GM12892 (cell line): ENCODE data around the gene LAMC2.

Experiments used
- DNase-seq: peaks from one replicate; pipeline ENCODE4 v3.0.0; 2011; ENCODE audit not compliant: insufficient read length
- FAIRE-seq: peaks from 2 replicates; lab custom pipeline; 2011; peaks lifted over from hg19 to GRCh38; lab: Jason Lieb, UNC
- POLR2A ChIP-seq: IDR thresholded peaks from 2 replicates; pipeline ENCODE4 v1.6.1; 2011; ENCODE audit warnings: low read depth, low read length, control low read depth
- POLR2AphosphoS5 ChIP-seq: IDR thresholded peaks from 2 replicates; pipeline ENCODE4 v1.6.1; 2011; ENCODE audit warnings: low read depth, low read length, control low read depth
- TAF1 ChIP-seq: IDR thresholded peaks from 2 replicates; pipeline ENCODE4 v1.6.1; 2011; ENCODE audit warnings: low read depth, mild to moderate bottlenecking, control low read depth, low read length, borderline replicate concordance

The LAMC2 gene

GRCh38 chr1:183219616-183220009, 33.5 kb downstream of the LAMC2 start:
- DNase-seq (no peak), FAIRE-seq (no peak)
- TF ChIP-seq TAF1 (no peak), POLR2A (no peak), POLR2AphosphoS5 (no peak)

- TF ChIP-seq POLR2AphosphoS5 (no peak), POLR2A (no peak), TAF1 (no peak)
- no peak for DNase-seq
- no peak for FAIRE-seq
These were observed 36.8 kb downstream of the LAMC2 start for GRCh38 chr1:183222909-183223308.

GRCh38 chr1:183223467-183223866, 37.4 kb downstream of the LAMC2 start:
- FAIRE-seq (no peak), DNase-seq (no peak)
- TF ChIP-seq POLR2A (no peak), TAF1 (no peak), POLR2AphosphoS5 (no peak)

- no peak for FAIRE-seq
- TF ChIP-seq TAF1 (no peak), POLR2AphosphoS5 (no peak), POLR2A (no peak)
- DNase-seq, result no peak
These were observed 40.3 kb downstream of the LAMC2 start for GRCh38 chr1:183226361-183226760.

- TF ChIP-seq POLR2A (no peak), POLR2AphosphoS5 (no peak), TAF1 (no peak)
- DNase-seq, result no peak
- FAIRE-seq, result no peak
These were observed 40.9 kb downstream of the LAMC2 start for GRCh38 chr1:183226963-183227362.

- TF ChIP-seq TAF1, result no peak
- no peak for TF ChIP-seq POLR2AphosphoS5
- TF ChIP-seq POLR2A, result no peak
- peak; percentile 63 for FAIRE-seq
- peak; percentile 37 for DNase-seq
These were observed 41.6 kb downstream of the LAMC2 start for GRCh38 chr1:183227422-183228346.

- DNase-seq, result no peak
- no peak for TF ChIP-seq POLR2A
- no peak for TF ChIP-seq TAF1
- TF ChIP-seq POLR2AphosphoS5, result no peak
- FAIRE-seq, result no peak
These were observed 42.5 kb downstream of the LAMC2 start for GRCh38 chr1:183228347-183229220.

GRCh38 chr1:183230413-183230812, 44.3 kb downstream of the LAMC2 start:
- TF ChIP-seq TAF1, result no peak
- TF ChIP-seq POLR2AphosphoS5, result no peak
- no peak for TF ChIP-seq POLR2A
- DNase-seq (no peak), FAIRE-seq (no peak)

- FAIRE-seq (no peak), DNase-seq (no peak)
- TF ChIP-seq POLR2A (no peak), TAF1 (no peak), POLR2AphosphoS5 (no peak)
These were observed 45.5 kb downstream of the LAMC2 start for GRCh38 chr1:183231545-183231944.

- no peak for DNase-seq
- no peak for TF ChIP-seq POLR2A
- TF ChIP-seq TAF1, result no peak
- TF ChIP-seq POLR2AphosphoS5, result no peak
- no peak for FAIRE-seq
These were observed 47.0 kb downstream of the LAMC2 start for GRCh38 chr1:183233113-183233512.
